Endometrium (tissue), 2 donors: ENCODE data around the gene ACOT4.
"Not testable (repeated sequence)": the region's sequence is repeated elsewhere in the genome, so short reads cannot be mapped to it uniquely, and the experiment has no call there.

Source experiments
- FAIRE-seq: peaks from 2 replicates; lab custom pipeline; 2012; peaks lifted over from hg19 to GRCh38; lab: Jason Lieb, UNC
- donor health status: control.
- donor health status: control.

The ACOT4 gene, protein sequence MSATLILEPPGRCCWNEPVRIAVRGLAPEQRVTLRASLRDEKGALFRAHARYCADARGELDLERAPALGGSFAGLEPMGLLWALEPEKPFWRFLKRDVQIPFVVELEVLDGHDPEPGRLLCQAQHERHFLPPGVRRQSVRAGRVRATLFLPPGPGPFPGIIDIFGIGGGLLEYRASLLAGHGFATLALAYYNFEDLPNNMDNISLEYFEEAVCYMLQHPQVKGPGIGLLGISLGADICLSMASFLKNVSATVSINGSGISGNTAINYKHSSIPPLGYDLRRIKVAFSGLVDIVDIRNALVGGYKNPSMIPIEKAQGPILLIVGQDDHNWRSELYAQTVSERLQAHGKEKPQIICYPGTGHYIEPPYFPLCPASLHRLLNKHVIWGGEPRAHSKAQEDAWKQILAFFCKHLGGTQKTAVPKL

DNA sequence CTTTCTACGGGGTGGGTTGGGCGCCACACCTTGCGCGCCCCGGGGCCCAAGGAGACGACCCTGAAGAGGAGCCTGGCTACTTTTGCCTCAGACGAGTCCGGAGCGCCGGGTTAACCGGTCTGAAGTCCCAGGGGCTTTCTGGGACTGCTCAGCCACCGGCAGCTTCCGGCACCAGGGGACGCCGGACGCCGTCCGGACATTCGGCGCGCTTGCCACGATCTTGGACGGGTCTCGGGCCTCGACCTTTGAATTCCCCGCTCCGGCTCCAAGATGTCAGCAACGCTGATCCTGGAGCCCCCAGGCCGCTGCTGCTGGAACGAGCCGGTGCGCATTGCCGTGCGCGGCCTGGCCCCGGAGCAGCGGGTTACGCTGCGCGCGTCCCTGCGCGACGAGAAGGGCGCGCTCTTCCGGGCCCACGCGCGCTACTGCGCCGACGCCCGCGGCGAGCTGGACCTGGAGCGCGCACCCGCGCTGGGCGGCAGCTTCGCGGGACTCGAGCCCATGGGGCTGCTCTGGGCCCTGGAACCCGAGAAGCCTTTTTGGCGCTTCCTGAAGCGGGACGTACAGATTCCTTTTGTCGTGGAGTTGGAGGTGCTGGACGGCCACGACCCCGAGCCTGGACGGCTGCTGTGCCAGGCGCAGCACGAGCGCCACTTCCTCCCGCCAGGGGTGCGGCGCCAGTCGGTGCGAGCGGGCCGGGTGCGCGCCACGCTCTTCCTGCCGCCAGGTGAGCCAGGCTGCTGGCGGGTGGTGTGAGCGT lies at the start of gene ACOT4:
ACOT4 (plus strand) TSS at position 184 of the 760 bp plus-strand sequence; CDS start at position 271, 87 bp downstream.
- FAIRE-seq: no peak

DNA sequence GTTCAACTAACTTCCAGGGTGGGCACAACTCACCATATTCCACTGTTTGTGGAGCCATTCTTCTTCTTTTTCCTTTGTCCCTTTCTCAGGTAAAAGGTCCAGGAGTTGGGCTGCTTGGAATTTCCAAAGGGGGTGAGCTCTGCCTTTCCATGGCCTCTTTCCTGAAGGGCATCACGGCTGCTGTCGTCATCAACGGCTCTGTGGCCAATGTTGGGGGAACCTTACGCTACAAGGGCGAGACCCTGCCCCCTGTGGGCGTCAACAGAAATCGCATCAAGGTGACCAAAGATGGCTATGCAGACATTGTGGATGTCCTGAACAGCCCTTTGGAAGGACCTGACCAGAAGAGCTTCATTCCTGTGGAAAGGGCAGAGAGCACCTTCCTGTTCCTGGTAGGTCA lies 48.7 kb upstream of the ACOT4 start:
- not testable (repeated sequence) for FAIRE-seq

DNA sequence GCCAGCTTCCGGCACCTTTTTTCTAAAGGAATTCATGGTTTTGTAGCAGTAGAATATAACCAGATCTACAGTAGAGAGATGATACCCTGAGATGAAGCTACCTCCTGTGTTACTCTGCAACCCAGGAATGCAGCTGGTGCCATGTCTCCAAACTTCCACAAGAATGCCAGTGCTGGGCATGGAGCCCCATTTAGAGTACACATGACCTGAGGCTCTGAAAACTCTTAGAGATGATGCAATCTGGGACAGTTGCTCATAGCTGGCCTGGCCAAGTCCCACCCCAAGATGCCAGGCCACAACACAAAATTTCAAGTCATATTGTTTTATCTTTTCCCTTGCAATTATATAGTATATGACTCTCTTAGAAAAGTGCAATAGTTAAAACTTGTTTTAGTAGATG lies 46.3 kb upstream of the ACOT4 start:
- FAIRE-seq: not testable (repeated sequence)

DNA sequence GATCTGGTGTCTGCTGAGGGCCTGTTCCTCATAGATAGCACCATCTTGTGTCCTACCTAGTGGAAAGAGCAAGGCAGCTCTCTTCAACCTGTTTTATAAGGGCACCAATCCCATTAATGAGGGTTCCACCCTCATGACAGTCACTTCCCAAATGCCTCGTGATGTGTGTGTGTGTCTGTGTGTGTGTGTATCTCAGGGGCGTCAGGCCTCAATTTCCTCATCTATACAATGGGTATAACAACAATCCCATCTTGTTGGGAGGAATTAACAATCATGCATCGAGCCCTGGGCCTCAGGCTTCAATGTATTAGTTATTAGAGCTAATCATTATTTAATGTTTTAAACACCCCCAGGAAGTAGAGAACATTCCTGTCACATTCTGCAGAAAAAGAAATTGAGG lies 42.6 kb upstream of the ACOT4 start:
- FAIRE-seq: not testable (repeated sequence)

DNA sequence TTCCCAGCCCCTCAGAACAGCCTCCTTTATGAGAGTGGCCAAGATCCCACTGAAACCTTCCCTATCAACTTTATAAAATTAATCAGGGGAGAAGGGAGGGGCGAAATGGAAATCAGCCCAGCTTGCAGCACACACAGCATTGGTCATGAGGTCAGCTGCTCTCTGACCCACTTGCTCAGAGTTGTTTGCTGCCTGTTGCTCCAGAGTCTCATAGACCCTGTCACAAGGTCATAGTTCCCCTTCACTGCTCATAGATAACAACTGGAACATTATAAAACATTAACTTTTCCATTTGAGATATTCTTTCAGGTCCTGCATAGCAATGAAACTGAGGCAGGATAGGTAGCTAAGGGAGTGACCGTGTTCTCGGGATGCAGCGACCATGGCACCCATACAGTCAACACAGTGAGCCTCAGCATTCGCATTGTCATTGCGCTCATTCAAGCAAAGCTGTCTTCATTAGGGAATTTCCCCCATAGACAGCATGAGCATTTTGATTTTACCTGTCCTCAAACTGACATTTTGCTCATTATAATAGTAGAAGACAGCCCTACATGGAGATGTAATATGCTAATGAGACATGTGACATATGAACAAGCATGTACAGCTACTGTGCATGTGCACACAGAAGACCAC lies 41.7 kb upstream of the ACOT4 start:
- FAIRE-seq: not testable (repeated sequence)

DNA sequence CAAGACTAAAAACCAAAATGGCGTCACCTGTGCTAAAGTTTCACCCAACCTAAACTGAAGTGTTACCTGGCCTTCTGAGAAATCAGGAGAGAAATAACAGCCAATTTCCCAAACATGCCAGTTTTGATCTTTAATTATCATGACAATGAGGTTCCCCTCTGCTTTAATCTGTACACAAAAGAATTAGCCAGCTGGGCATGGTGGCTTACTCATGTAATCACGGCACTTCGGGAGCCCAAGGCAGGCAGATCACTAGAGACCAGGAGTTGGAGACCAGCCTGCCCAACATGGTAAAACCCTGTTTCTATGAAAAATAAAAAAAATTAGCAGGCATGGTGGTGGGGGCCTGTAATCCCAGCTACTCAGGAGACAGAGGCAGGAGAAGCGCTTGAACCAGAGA lies 37.8 kb upstream of the ACOT4 start:
- FAIRE-seq: no peak

DNA sequence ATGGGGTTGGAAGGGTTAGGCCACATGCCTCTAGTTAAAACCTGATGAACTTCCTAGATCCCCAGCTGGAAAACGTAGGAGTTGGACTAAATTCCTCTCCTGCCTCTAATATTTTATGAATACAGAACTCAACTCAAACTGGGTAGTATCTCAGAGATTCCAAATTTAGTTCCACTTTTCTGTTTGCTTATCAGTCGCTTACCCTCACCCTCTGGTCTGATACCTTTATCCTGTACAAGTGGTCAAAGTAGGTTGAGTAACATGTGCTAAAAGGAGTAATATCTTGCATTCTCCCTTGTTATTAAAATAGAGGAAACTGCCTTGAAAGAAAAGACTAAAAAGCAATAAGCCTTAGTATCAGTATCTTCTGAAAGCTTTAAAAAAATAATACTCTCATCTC lies 34.5 kb upstream of the ACOT4 start:
- FAIRE-seq: not testable (repeated sequence)

DNA sequence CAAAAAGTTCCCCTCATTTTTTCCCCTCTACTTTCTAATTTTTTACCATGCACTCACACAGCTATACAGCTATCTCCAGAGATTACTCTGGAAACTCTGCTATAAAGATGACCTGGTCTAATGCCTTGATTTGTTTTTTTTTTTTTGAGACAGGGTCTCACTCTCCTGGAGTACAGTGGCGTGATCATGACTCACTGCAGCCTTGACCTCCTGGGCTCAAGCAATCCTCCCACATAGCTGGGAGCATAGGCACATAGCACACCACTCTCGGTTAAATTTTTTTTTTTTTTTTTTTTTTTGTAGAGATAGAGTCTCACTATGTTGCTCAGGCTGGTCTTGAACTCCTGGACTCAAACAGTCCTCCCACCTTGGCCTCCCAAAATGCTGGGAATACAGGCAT lies 33.4 kb upstream of the ACOT4 start:
- not testable (repeated sequence) for FAIRE-seq

DNA sequence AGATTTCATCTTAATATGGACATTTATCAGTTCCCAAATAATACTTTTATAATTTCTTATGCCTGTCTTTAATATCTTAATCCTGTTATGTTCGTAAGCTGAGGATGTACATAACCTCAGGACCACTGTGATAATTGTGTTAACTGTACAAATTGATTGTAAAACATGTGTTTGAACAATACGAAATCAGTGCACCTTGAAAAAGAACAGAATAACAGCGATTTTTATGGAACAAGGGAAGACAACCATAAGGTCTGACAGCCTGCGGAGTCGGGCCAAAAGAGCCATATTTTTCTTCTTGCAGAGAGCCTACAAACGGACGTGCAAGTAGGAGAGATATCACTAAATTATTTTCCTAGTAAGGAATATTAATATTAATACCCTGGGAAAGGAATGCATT lies 29.4 kb upstream of the ACOT4 start:
- not testable (repeated sequence) for FAIRE-seq

DNA sequence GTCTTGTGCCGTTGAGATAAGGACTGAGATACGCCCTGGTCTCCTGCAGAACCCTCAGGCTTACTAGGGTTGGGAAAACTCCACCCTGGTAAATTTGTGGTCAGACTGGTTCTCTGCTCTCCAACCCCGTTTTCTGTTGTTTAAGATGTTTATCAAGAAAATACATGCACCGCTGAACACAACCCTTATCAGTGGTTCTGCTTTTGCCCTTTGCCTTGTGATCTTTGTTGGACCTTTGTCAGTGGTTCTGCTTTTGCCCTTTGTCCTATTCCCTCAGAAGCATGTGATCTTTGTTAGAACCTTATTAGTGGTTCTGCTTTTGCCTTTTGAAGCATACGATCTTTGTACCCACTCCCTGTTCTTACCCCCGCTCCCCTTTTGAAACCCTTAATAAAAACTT lies 29.0 kb upstream of the ACOT4 start:
- not testable (repeated sequence) for FAIRE-seq

DNA sequence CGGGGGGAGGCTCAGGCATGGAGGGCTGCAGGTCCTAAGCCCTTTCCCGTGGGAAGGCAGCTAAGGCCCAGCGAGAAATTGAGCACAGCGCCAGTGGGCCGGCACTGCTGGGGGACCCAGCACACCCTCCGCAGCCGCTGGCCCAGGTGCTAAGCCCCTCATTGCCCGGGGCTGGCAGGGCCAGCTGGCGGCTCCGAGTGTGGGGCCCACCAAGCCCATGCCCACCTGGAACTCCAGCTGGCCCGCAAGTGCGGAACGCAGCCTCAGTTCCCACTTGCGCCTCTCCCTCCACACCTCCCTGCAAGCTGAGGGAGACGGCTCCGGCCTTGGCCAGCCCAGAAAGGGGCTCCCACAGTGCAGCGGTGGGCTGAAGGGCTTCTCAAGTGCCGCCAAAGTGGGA lies 25.2 kb upstream of the ACOT4 start:
- not testable (repeated sequence) for FAIRE-seq

DNA sequence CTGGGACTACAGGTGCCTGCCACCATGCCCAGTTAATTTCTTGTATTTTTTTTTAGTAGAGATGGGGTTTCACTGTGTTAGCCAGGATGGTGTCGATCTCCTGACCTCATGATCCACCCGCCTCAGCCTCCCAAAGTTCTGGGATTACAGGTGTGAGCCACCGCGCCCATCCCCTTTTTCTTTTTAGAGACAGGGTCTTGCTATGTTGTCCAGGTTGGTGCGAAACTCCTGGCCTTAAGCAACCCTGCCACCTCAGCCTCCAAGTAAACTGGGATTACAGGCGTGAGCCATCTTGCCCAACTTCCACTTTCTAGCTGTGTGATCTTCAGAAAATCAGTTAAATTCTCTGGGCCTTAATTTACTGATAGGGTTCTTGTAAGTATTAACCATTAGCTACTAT lies 24.7 kb upstream of the ACOT4 start:
- FAIRE-seq: not testable (repeated sequence)

DNA sequence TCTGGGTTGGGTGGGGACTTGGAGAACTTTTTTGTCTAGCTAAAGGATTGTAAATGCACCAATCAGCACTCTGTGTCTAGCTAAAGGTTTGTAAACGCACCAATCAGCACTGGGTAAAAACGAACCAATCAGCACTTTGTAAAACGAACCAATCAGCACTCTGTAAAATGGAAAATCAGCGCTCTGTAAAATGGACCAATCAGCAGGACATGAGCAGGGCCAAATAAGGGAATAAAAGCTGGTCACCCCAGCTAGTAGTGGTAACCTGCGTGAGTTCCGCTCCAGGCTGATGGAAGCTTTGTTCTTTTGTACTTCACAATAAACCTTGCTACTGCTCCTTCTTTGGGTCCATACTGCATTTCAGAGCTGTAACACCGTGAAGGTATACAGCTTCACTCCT lies 24.3 kb upstream of the ACOT4 start:
- no peak for FAIRE-seq

DNA sequence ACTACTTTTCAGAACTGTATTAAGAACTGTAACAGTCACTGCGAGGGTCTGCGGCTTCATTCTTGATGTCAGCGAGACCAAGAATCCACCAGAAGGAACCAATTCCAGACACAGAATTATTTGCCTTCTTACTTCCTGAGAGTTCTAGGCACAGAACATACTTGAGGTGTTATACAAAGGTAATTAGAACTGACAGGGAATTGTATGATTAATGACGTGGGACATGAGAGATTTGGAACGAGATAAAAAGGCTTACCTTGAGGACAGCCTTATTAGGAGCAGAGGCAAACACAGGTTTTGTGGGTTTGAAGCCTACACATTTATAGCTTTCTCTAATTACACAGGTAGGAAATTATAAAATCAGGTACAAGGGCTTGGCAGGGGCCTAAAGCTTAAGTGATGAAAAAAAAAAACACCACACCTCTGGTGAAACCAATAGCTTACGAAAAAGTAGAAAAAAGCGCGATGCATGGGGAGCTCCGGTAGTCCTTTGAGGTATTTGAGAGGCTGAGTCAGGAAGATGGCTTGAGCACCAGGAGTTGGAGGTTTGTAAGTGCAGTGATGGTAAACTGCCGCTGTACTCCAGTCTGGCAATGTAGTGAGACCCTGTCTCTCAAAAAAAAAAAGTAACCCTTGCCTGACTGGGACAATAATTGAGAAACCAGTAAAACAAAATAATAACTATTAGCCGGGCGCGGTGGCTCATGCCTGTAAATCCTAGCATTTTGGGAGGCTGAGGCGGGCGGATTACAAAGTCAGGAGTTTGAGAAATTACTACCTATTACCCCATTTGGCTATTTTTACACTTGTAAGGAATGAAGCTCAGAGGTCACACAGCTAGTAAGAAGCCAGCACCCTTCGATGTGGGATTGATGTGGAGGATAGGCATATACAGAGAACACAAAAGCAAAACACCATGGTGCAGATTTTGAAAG lies 23.5 kb upstream of the ACOT4 start:
- no peak for FAIRE-seq

DNA sequence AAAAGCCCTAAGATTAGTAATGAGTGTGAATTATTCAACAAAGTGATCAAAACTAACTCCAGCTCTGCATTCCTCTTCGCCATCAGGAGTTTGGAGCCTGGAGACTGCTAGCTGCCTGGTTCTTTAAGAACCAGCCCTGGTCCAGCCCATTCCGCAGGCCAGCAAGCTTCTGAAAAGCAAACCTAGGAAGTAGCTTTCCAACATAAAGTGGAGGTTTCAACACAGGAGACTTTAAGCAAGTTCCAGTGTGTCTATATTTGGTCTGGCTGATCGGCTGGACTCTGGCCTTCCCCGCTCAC lies 22.8 kb upstream of the ACOT4 start:
- FAIRE-seq: not testable (repeated sequence)

DNA sequence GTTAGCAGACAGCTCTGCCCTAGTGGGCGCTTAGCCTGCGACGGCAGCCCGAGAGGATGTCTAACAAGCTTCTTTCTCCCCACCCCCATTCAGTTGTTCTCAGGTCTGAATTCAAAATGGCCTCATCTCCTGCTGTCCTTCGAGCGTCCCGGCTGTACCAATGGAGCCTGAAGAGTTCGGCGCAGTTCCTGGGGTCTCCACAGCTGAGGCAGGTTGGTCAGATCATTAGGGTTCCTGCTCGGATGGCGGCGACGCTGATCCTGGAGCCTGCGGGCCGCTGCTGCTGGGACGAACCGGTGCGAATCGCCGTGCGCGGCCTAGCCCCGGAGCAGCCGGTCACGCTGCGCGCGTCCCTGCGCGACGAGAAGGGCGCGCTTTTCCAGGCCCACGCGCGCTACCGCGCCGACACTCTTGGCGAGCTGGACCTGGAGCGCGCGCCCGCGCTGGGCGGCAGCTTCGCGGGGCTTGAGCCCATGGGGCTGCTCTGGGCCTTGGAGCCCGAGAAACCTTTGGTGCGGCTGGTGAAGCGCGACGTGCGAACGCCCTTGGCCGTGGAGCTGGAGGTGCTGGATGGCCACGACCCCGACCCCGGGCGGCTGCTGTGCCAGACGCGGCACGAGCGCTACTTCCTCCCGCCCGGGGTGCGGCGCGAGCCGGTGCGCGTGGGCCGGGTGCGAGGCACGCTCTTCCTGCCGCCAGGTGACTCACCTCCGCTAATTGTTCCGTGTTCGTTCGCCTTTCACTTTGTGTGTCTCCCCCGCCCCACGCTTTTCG lies 22.3 kb upstream of the ACOT4 start, which contains the start of gene ACOT2:
ACOT2 (plus strand) TSS at position 29 of the 774 bp plus-strand sequence; CDS start at position 57, 28 bp downstream.
- FAIRE-seq: not testable (repeated sequence)

DNA sequence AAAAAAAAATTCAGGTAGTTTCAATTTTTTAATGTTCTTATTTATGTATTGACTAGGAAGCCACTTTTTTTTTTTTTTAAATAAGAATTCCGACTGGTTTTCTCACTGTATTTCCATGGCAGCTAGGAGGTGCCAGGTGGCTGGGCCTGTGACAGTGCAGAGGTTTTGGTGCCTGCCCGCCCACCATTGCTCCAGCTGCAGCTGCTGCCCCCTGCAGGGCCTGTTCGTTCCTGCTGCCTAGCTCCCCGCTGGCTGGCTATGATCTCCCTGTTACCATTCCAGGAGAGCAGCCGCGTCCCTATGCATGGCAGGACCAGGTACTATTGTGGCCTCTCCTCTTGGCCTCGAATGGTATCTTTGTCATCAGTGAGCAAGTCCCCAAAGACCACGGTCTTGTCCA lies 20.8 kb upstream of the ACOT4 start:
- FAIRE-seq: not testable (repeated sequence)

DNA sequence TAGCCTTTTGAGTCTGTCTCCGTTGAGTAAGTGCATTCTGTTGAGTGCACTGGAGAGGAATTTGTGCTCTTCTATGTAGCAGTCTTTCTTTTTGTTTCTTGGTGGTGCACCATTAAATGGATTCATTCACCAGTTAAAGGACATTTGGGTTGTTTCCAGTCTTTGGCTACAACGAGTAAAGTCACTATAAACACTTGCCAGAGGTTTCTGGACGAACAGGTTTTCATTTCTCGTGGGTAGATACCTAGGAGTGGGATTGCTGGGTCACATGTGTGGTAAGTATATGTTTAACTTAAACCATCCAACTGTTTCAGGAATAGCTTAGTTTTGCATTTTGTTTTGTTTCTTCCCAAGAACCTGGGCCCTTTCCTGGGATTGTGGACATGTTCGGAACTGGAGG lies 18.6 kb upstream of the ACOT4 start:
- not testable (repeated sequence) for FAIRE-seq

DNA sequence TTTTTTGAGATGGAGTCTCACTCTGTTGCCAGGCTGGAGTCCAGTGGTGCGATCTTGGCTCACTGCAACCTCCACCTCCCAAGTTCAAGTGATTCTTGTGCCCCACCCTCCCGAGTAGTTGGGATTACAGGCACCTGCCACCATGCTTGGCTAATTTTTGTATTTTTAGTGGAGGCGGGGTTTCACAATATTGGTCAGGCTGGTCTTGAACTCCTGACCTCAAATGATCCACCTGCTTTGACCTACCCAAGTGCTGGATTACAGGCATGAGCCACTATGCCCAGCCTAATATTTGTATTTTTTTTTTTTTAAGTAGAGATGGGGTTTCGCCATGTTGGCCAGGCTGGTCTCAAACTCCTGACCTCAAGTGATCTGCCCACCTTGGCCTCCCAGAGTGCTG lies 17.9 kb upstream of the ACOT4 start:
- FAIRE-seq: not testable (repeated sequence)

DNA sequence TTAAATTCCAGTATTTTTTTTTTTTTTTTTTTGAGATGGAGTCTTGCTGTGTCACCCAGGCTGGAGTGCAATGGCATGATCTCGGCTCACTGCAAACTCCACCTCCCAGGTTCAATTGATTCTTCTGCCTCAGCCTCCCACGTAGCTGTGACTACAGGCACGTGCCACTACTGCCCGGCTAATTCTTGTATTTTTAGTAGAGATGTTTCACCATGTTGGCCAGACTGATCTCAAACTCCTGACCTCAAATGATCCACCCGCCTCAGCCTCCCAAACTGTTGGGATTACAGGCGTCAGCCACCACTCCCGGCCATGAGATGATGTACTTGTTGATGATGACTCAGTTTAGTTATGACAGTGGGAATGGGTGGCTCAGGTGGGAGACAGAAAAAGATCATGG lies 17.4 kb upstream of the ACOT4 start:
- not testable (repeated sequence) for FAIRE-seq

DNA sequence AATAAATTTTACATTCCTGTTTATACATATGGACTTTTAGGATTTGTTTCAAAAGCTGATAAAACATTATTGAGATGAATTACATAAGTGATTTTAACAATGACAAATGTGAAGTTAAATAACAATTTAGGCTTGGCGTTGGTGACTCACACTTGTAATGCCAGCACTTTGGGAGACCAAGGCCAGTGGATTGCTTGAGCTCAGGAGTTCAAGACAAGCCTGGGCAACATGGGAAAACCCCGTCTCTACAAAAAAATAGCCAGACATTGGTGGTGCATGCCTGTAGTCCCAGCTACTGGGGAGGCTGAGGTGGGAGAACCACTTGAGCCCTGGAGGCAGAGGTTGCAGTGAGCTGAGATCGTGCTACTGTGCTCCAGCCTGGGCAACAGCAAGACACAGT lies 15.3 kb upstream of the ACOT4 start:
- FAIRE-seq: no peak
